AG08395 (cell line): ENCODE results near the gene SMYD1.

Source experiments
- DNase-seq: peaks from one replicate; pipeline ENCODE4 v3.0.0; 2012; ENCODE audit warnings: mixed read lengths, low spot score

The SMYD1 gene

GRCh38 chr2:88144914-88145497 lies 77.4 kb downstream of the SMYD1 start:
- no peak for DNase-seq

GRCh38 chr2:88146590-88146989 lies 79.0 kb downstream of the SMYD1 start:
- DNase-seq, result no peak

- DNase-seq, result no peak
These were observed 79.5 kb downstream of the SMYD1 start for GRCh38 chr2:88147145-88147544.

- no peak for DNase-seq
These were observed 81.4 kb downstream of the SMYD1 start for GRCh38 chr2:88148929-88149438.

DNA sequence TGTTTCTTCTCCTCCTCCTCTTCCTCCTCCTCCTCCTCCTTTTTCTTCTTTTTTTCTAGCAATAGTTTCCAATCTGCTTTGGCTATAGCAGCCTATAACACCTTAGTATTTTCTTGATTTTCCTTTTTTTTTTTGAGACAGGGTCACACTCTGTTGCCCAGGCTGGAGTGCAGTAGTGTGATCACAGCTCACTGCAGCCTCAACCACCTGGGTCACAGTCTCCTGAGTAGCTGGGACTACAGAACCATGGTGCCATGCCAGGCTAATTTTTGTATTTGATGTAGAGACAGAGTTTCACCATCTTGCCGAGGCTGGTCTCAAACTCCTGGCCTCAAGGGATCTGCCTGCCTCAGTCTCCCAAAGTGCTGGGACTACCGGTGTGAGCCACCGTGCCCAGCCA lies 91.9 kb downstream of the SMYD1 start:
- DNase-seq, result no peak

- DNase-seq, result peak; percentile 71
These were observed 92.4 kb downstream of the SMYD1 start for GRCh38 chr2:88159955-88160415.

- DNase-seq, result no peak
These were observed 92.9 kb downstream of the SMYD1 start for GRCh38 chr2:88160517-88160916.

DNA sequence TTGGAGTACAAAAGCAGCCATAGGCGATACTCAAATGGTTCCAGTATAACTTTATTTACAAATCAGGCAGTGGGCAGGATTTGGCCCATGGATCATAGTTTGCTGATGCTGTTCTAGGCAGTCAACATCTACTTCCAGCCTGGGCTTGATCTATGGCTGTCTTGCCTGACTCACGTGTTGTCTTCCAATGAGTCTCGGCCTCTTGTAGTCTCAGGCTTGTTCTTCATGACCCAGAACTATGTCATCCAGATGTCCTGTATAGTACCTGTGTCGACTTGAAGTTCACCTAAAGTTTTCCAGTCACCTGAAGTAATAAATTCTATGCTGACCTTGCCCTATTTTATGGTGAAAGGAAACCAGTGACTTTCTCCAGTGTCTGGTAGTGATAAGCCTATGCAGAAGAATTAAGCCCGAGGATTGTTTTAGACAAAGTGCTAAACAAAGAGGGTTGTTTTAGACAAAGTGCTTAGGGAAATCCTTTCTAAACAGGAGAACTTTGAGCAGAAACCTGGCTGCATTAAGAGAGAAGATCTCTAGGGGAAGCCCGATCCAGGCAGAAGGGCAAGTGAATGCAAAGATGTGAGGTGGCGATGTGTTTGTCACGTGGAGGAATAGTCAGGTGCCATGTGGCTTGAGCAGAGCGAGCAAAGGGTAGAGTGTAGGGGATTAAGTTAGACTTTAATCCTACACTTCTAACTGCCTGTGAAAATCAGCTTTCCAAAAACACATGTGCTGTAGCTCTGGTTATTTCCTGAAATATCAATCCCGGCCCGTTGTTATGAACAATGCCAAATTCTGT lies 94.0 kb downstream of the SMYD1 start:
- DNase-seq, result no peak
